Measurements from ENCODE around the gene NRM.
"Not testable (repeated sequence)": the region's sequence is repeated elsewhere in the genome, so short reads cannot be mapped to it uniquely, and the experiment has no call there.

The NRM gene

DNA sequence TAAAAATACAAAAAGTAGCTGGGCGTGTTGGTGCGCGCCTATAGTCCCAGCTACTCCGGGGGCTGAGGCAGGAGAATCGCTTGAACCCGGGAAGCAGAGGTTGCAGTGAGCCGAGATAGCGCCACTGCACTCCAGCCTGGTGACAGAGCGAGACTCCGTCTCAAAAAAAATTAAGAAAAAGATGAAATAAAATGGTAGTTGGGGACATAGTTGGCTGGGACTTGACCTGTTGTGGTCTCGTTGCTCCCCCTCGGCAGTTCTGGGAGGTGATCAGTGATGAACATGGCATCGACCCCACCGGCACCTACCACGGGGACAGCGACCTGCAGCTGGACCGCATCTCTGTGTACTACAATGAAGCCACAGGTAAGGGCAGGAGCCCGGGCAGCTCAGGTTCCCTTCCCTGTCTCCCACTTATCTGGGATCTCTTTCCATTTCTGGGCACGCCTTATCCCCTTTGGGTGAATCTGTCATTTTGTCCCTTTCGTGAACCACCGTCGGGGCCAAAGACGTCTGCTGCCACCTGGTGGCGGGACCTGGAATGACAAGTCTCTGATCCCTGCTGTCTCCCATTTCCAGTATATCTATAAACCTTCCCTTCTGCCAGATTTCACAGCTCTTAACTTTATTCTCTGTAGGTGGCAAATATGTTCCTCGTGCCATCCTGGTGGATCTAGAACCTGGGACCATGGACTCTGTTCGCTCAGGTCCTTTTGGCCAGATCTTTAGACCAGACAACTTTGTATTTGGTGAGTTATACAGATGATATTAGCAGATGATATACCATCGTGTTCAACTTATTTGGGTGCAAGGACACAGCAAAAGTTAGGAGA, 31.7 kb upstream of the NRM start:
- H3K9me3 ChIP-seq (ENCODE audit: low read length), result no peaks in the 10 kb centered on the region
- H3K9ac ChIP-seq (ENCODE audit: low read length), result peak overlapping the region; percentile 97
- peak overlapping the region; percentile 88 for H3K4me2 ChIP-seq (ENCODE audit: low read length)
- H3K27ac ChIP-seq (ENCODE audit: low read depth, low read length, poor library complexity, severe bottlenecking), result peak overlapping the region; percentile 92
- H3F3A ChIP-seq (ENCODE audit: insufficient read depth, low read length), result peaks cover 35% of the 10 kb centered on the region
- H3K36me3 ChIP-seq (ENCODE audit: insufficient read depth, low read length), result peaks cover 55% of the 10 kb centered on the region
- no peaks in the 10 kb centered on the region for H3K27me3 ChIP-seq (ENCODE audit: insufficient read depth, low read length)
- H3K4me1 ChIP-seq (ENCODE audit: insufficient read depth, low read length, severe bottlenecking), result peaks cover 34% of the 10 kb centered on the region
- H3K9me2 ChIP-seq (ENCODE audit: low read depth, low read length), result no peaks in the 10 kb centered on the region
- H3K79me2 ChIP-seq (ENCODE audit: insufficient read depth, low read length), result peaks cover 24% of the 10 kb centered on the region
- TF ChIP-seq, protein P1, sequence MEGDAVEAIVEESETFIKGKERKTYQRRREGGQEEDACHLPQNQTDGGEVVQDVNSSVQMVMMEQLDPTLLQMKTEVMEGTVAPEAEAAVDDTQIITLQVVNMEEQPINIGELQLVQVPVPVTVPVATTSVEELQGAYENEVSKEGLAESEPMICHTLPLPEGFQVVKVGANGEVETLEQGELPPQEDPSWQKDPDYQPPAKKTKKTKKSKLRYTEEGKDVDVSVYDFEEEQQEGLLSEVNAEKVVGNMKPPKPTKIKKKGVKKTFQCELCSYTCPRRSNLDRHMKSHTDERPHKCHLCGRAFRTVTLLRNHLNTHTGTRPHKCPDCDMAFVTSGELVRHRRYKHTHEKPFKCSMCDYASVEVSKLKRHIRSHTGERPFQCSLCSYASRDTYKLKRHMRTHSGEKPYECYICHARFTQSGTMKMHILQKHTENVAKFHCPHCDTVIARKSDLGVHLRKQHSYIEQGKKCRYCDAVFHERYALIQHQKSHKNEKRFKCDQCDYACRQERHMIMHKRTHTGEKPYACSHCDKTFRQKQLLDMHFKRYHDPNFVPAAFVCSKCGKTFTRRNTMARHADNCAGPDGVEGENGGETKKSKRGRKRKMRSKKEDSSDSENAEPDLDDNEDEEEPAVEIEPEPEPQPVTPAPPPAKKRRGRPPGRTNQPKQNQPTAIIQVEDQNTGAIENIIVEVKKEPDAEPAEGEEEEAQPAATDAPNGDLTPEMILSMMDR (IDR thresholded peaks at IDR 0.05; ENCODE audit: low read length), result peak; percentile 95
- TF ChIP-seq EZH2 (IDR thresholded peaks at IDR 0.05; ENCODE audit: borderline replicate concordance, low read length), result no peak
- H3K4me3 ChIP-seq (ENCODE audit: low read depth, low read length, poor library complexity, severe bottlenecking), result peak overlapping the region; percentile 100
- H2AFZ ChIP-seq (ENCODE audit: low read length), result no peak overlapping the region
- H4K20me1 ChIP-seq (ENCODE audit: insufficient read depth, low read length), result no peaks in the 10 kb centered on the region

DNA sequence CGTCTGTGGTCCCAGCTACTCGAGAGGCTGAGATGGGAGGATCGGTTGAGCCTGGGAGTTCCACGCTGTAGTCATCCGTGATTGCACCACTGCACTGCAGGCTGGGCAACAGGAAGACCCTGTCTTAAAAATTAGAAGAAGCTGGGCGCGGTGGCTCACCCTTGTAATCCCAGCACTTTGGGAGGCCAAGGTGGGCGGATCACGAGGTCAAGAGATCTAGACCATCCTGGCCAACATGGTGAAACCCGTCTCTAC, 31.2 kb upstream of the NRM start:
- H3K27me3 ChIP-seq (ENCODE audit: insufficient read depth, low read length); H3K9me2 ChIP-seq (ENCODE audit: low read depth, low read length); H2AFZ ChIP-seq (ENCODE audit: low read length); H3K9me3 ChIP-seq (ENCODE audit: low read length); H4K20me1 ChIP-seq (ENCODE audit: insufficient read depth, low read length): not testable (repeated sequence)
- peak overlapping the region; percentile 88 for H3K4me2 ChIP-seq (ENCODE audit: low read length)
- peak overlapping the region; percentile 92 for H3K27ac ChIP-seq (ENCODE audit: low read depth, low read length, poor library complexity, severe bottlenecking)
- peaks cover 34% of the 10 kb centered on the region for H3K4me1 ChIP-seq (ENCODE audit: insufficient read depth, low read length, severe bottlenecking)
- peak overlapping the region; percentile 97 for H3K9ac ChIP-seq (ENCODE audit: low read length)
- H3K79me2 ChIP-seq (ENCODE audit: insufficient read depth, low read length), result peaks cover 24% of the 10 kb centered on the region
- peaks cover 54% of the 10 kb centered on the region for H3K36me3 ChIP-seq (ENCODE audit: insufficient read depth, low read length)
- H3K4me3 ChIP-seq (ENCODE audit: low read depth, low read length, poor library complexity, severe bottlenecking), result peak overlapping the region; percentile 100
- peaks cover 30% of the 10 kb centered on the region for H3F3A ChIP-seq (ENCODE audit: insufficient read depth, low read length)

DNA sequence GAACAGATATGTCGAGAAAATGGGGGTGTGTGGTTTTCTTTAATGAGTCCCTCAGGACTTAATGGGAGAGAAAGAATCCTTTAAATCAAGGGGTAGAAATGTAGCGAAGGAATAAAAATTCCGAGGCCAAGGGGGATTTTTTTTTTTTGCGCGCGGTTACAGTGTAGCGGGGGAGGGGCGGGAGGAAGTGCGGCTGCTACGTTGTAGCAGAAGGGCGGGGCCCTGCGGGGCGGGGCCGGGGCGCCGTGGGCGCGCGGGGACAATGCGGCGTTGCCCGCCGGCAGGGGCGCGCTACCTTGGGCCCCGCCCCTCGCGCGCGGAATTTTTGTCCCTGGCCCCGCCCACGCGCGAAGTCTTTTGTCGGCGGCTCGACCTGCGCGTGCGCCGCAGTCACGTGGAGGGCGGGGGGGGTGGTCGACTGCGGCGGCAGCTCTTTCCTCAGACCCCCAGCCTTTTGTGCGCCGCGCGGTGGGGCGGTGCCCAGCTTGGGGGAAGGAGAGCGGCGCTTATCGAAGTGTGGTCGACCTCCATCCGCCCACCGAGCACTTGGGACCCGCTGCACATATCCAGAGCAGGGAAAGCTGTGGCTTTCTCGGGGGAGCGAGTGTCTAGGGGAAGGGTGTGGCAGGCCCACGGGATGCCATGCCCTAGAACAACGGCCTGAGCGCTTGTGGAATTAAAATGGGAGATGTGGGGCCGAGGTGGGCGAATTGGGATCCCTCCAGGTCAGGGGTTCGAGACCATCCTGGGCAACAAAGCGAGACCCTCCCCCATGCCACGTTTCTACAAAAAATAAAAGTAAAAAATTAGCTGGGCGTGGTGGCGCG, 30.6 kb upstream of the NRM start:
- Histone ChIP-seq H3K27me3 (ENCODE audit: insufficient read depth, low read length) (no peaks in the 10 kb centered on the region), H3F3A (ENCODE audit: insufficient read depth, low read length) (peaks cover 25% of the 10 kb centered on the region), H3K9me3 (ENCODE audit: low read length) (no peaks in the 10 kb centered on the region), H3K79me2 (ENCODE audit: insufficient read depth, low read length) (peaks cover 24% of the 10 kb centered on the region), H2AFZ (ENCODE audit: low read length) (no peak overlapping the region), H3K4me1 (ENCODE audit: insufficient read depth, low read length, severe bottlenecking) (peaks cover 38% of the 10 kb centered on the region), H3K9me2 (ENCODE audit: low read depth, low read length) (no peaks in the 10 kb centered on the region), H3K4me2 (ENCODE audit: low read length) (peak overlapping the region; percentile 88), H3K36me3 (ENCODE audit: insufficient read depth, low read length) (peaks cover 54% of the 10 kb centered on the region), H3K9ac (ENCODE audit: low read length) (peak overlapping the region; percentile 100), H3K4me3 (ENCODE audit: low read depth, low read length, poor library complexity, severe bottlenecking) (peak overlapping the region; percentile 100), H4K20me1 (ENCODE audit: insufficient read depth, low read length) (no peaks in the 10 kb centered on the region), H3K27ac (ENCODE audit: low read depth, low read length, poor library complexity, severe bottlenecking) (peak overlapping the region; percentile 97)
- TF ChIP-seq, protein P1 (IDR thresholded peaks at IDR 0.05; ENCODE audit: low read length), result no peak
- TF ChIP-seq EZH2 (IDR thresholded peaks at IDR 0.05; ENCODE audit: borderline replicate concordance, low read length), result no peak
